ENCODE data around the gene TESMIN. TPM values are rescaled to one million over a fixed set of nuclear protein-coding genes. Genes with fewer than 3 reads are reported as not detected.
A peak's percentile ranks its signal among the peaks of the same experiment; 100 is the strongest.

TESMIN gene
- total RNA-seq, 1 experiment from 2014 or later = 24.8 TPM

DNA sequence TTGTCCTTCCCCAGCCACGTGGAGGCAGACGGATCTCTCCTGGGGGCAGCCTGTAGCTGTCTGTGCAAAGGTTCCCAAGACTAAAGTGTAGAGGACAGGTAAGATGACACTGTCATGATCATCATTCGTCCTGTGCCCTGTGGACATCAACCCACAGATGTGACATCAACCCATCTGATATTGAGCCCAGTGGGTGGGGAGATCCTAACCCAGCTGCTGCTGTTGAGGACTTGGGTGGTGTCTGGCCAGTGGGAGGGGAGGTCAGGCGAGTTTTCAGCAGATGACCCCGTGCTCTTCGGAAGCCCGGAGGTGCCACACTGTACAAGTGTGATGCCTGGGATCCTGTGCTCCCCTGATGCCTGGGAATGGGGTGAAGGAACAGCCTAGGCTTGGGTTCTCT lies 68.2 kb downstream of the TESMIN start:
- peaks cover 5 to 34% of the 10 kb centered on the region in 2 experiments; a peak in 3 of 4 replicates for H3K4me1 ChIP-seq (ENCODE audit: control insufficient read depth in 1 of 2, insufficient read depth in 2 of 2, low read length in 2 of 2)
- ChIA-PET POLR2A (no interaction called here), CTCF (no interaction called here), RAD21 (ENCODE audit: low non-redundant PET in 1 of 2, low total read pairs in 2 of 2, uncharacterized antibody in 2 of 2, unreplicated experiment in 2 of 2) (no interaction called here)
- no peaks in the 10 kb centered on the region for H3K9me3 ChIP-seq (ENCODE audit: control insufficient read depth in 1 of 2, insufficient read depth in 1 of 2, low read depth in 1 of 2, low read length in 2 of 2)
- TF ChIP-seq CEBPB (IDR thresholded peaks at IDR 0.05; ENCODE audit: low read depth) (no peak), ZBTB33 (IDR thresholded peaks at IDR 0.05; ENCODE audit: extremely low read depth, insufficient replicate concordance, low read length) (no peak), RAD21 (IDR thresholded peaks at IDR 0.05; ENCODE audit: low read depth) (no peak), EZH2phosphoT487 (IDR thresholded peaks at IDR 0.05; ENCODE audit: borderline replicate concordance) (no peak), SIN3A (IDR thresholded peaks at IDR 0.05; ENCODE audit: low read depth) (no peak), EGR1 (IDR thresholded peaks at IDR 0.05; ENCODE audit: low read depth) (no peak), CBX3 (IDR thresholded peaks at IDR 0.05; ENCODE audit: low read depth) (no peak), FOSL1 (IDR thresholded peaks at IDR 0.05; ENCODE audit: low read depth) (no peak), SP1 (IDR thresholded peaks at IDR 0.05; ENCODE audit: low read depth) (no peak), EZH2 (IDR thresholded peaks at IDR 0.05) (no peak), SRF (IDR thresholded peaks at IDR 0.05; ENCODE audit: low read depth) (no peak), TCF7L2 (IDR thresholded peaks at IDR 0.05; ENCODE audit: borderline replicate concordance, extremely low read depth, insufficient read depth, insufficient read length) (no peak), YY1 (IDR thresholded peaks at IDR 0.05; ENCODE audit: extremely low read depth, insufficient replicate concordance, low read depth, low read length) (no peak), ELF1 (IDR thresholded peaks at IDR 0.05; ENCODE audit: borderline replicate concordance, low read depth) (no peak)
- TF ChIP-seq, protein P1, sequence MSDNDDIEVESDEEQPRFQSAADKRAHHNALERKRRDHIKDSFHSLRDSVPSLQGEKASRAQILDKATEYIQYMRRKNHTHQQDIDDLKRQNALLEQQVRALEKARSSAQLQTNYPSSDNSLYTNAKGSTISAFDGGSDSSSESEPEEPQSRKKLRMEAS (IDR thresholded peaks at IDR 0.05) = no peak
- H3K36me3 ChIP-seq (ENCODE audit: control insufficient read depth in 1 of 2, insufficient read depth in 2 of 2, low read length in 2 of 2) = peaks cover 0 to 8% of the 10 kb centered on the region in 2 experiments; a peak in 1 of 4 replicates
- no peak overlapping the region for H3K9ac ChIP-seq (ENCODE audit: low read length)
- DNase-seq (ENCODE audit: low read depth, low spot score) (no peak), ATAC-seq (no peak)
- intact Hi-C loops (cut with micrococcal nuclease) = no loop called here
- peak overlapping the region; percentile 35; the same call in 1 of the 2 replicates for H3K4me2 ChIP-seq (ENCODE audit: low read length)
- no peaks in the 10 kb centered on the region for H3K27me3 ChIP-seq (ENCODE audit: insufficient read depth, low read length)
- H3K9me2 ChIP-seq (ENCODE audit: insufficient read depth) = no peaks in the 10 kb centered on the region
- H4K20me1 ChIP-seq (ENCODE audit: insufficient read depth) = no peaks in the 10 kb centered on the region
- no TSS peak for BruUV-seq (replicated peaks)
- no peak overlapping the region for H2AFZ ChIP-seq (ENCODE audit: low read depth, low read length, poor library complexity, severe bottlenecking)
- no peak overlapping the region for H3K4me3 ChIP-seq (replicated peaks in 1 of 2; ENCODE audit: low read depth in 1 of 2, low read length in 2 of 2)
- H3K27ac ChIP-seq (ENCODE audit: low read depth, low read length) = no peak overlapping the region
- peaks cover 10% of the 10 kb centered on the region; the same call in 1 of the 2 replicates for H3K79me2 ChIP-seq (ENCODE audit: insufficient read depth, low read length)
